HG02981 (cell line): Measurements from ENCODE around the gene GGN.

Experiments used
- ATAC-seq: cut with Tn5 transposase; IDR thresholded peaks from one replicate; pipeline ENCODE4 v1.9.1; 2021; ENCODE audit warnings: mild to moderate bottlenecking, moderate library complexity; ENCODE audit not compliant: unreplicated experiment

Gene GGN

DNA sequence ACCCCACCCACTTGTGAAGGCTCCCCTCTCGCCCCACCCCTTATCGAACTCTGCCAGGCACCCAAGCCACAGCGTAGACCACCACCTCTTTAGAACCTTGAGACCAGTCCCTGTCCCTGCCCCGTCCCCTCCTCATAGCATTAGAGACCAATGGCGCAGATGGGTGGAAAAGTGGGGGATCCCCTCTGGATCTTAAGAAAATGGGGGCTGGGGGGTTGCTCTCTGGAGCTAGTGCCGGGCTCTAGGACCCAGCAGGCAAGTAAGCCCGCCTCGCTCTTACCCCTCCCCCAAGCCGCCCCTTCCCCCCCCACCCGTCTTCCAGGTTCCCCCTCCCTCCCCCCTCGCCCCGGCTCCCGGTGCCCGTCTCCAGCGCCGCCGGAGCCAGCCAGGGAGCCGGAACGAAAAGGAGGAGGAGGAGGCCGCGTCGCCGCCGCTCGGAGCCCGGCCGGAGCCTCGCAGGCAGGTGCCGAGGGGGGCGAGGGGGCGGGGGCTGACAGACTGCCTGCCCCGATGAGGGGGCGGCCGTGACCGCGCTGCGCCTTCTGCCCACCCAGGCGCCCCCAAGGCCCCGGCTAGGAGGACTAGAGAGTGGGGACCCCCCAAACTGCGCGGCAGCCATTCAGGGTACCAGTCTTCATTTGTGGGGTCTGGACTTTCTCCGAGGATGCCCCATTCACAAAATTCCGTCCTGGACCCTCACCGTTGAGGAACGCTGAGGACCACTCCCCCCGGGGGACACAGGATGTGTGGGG is 691 bp upstream of the GGN start, which contains the start of gene SPRED3:
TSS of gene SPRED3 (plus strand) at position 349 of the 752 bp plus-strand sequence. CDS start 1,606 bp downstream, outside the sequence.
- ATAC-seq = no peak

DNA sequence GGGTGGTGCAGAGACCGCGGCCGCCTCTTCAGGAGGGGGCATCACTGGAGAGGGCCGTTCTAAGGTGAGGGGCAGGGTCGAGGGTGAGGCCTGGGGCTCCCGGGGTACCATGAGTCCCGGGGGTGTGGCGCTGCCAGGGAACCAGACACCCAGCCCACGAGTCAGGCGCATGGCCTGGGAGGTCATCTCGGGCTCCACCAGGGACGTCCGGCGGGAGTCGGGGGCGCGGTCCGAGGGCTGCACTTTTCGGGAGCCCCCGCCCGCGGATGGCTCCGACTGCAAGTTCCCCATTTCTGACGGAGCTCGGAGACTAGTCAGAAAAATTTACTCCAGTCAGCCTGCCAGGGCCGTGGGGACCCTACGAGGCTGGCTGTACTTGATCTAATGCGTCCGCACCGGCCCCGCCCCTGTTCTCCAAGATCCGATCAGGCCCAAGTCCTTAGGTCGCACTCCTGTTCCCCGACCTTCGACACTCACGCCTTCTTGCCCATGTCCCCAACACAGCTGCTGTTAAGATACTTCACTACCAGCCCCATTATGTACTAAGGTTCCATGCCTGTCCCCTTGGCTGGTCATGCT is 774 bp downstream of the GGN start:
- no peak for ATAC-seq

- ATAC-seq = no peak
Observed at GRCh38 chr19:38386300-38386970, 1.4 kb downstream of the GGN start.

- no peak for ATAC-seq
Observed at GRCh38 chr19:38385804-38386257, 2.0 kb downstream of the GGN start.

DNA sequence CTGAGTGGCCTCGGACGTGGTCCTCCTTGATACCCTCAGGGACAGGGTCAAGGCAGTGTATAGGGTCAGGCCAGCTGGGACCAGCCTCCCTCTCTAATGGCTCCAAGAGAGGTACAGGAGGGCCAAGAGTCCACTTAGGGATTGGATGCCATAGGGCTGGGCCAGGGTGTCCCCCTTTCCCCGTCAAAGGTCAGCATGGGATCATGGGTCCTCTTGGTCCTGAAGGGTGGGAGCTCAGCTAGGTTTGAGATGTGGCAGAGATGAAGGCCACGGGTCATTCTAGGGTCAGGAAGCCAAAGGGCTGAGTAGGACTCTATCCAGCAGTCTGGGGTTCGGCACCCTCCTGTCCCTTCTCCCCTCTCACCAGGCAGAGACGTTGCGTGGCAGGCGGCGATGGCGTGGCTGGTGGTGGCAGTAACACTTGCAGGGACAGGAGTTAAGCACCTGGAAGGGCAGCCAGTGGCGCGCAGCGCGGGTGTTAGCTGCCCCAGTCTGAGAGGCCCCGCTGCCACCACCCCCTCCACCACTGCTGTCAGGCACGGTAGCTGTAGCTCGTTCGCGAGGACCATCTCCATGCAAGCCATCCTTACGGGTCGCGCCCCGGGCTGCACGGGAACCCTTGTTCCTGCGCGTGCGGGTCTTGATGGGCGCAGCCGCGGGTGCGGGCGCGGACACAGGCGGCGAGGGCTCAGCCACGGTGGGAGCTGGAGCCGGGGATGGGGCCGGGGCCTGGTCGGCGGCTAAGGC is 2.6 kb downstream of the GGN start:
- no peak for ATAC-seq

DNA sequence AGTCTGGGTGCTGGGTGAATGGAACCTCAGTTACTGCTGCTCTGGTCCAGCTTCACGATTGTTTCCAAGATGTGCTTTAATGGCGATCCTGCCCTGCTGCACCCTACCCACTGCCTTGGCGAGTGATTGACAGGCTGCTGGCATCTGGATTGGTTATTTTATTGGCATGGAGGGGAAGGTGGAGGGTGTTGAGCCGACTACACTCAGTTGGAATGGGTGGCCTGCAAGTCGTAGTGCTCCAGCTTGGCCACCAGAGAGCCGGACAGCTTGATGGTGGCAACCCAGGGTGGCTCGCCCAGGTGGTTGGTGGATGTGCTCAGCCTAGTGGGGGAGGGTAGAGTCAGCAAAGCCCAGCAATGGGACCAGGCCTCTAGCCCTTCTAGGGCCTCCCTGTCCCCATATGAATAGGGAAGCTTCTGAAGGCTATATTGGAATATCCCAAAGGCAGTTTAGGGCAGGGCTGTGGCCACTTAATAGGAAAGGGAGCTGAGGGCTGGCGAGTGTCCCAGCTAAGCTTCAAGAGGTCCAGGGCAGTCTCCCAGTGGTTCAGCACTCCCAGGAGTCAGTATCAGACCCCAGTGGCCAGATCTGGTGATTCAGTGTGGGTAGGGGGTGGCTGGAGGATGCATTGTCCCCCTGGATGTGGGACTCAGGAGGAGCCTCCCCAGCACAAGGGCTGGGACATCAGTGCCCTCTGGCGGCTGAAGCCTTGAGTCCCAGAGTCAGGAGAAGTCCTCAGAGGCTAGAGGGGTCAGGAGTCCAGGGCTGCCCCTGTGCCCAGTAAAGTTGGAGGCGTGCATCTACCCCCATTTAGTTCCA is 3.4 kb downstream of the GGN start:
- ATAC-seq = no peak

DNA sequence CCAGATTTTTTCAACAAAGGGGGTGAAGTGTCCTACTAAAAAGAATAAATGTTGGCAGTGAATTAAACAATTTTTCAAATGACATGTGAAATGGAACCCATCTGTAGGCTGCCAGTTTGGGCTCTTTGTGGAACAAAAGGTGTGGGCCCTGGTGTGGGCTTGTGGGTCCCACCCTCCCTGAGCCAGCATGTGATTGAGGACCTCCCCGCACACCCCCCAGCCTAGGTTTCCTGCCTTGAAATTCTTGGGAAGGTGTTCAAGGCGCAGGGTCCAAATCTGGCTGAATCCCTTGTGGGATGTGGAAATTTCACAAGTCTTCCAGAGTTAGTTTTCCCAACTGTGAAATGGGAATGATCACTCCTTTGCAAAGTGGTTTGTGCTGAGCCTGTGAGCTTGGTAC is 4.1 kb downstream of the GGN start:
- ATAC-seq = no peak

GRCh38 chr19:38383184-38383583 is 4.7 kb downstream of the GGN start:
- no peak for ATAC-seq

DNA sequence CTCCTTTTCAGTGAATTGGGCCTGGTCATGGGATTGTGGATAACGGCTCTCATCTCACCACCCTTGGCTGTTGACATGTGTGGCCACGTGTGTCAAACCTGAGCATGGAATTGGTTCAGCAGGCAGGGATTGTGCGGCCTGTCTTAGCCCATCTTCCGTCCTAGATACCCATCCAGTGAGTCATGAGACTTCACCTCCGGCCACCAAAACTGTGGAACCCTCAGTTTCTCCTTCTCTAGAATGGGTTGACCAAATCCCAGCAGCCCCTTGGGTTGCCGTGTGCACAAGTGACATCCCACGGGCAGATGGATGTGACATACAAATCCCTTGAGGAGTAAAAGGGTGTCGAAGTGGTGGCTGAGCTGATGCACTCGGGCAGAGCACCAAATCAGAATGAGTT is 6.7 kb downstream of the GGN start:
- ATAC-seq = no peak

DNA sequence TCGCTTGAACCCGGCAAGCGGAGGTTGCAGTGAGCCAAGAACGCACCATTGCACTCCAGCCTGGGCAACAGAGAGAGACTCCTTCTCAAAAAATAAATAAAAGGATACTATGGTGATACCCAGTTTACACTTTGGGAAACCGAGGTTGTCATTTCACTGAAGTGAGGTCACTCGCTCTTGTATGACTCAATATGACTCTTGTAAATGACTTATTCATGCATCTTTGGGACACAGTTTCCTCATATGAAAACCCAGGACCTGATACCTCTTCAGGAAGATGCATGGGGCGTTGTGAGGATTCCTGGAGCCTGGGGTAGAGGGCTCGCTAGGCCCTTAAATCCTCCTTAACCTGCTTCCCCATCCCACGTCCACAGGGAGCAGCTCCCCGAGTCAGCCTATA is 9.0 kb downstream of the GGN start:
- no peak for ATAC-seq

DNA sequence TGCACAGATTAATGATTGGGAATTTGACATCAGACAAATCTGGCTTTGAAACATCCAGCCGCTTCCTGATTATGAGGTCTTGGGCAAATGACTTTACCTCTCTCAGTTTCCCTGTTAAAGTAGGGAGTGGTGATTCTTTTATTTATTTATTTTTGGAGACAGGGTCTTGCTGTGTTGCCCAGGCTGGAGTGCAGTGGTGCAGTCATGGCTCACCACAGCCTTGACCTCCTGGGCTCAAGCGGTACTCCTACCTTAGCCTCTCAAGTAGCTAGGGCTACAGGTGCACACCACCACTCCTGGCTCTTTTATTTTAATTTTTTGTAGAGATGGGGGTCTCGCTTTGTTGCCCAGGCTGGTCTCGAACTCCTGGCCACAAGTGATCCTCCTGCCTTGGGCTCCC is 10.8 kb downstream of the GGN start:
- ATAC-seq = no peak

- ATAC-seq = no peak
Observed at GRCh38 chr19:38376576-38376975, 11.3 kb downstream of the GGN start.

DNA sequence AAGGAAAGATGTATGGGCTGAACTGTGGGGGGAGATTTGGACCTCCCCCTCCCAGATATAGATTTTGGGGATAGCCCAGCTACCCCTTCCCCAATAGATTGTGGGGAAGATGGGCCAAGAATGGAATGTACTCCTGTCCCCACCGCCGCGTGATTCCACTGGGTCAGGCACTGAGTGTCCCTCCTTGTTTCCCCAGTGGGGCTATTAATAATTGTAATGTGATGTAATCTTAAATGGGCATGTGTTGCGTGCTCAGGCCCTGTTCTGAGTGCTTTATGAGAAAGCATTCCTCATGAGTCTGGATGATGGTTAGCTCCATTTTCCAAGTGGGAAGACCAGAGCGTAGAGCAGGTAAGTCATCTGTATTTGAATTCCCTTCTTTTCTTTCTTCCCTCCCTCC is 12.1 kb downstream of the GGN start:
- no peak for ATAC-seq

- ATAC-seq = no peak
Observed at GRCh38 chr19:38375098-38375493, 12.7 kb downstream of the GGN start.

GRCh38 chr19:38374332-38375097 is 13.3 kb downstream of the GGN start, which contains the start of gene PSMD8:
Gene PSMD8 (plus strand): TSS chr19:38374571. CDS start chr19:38374602, 31 bp downstream.
- peak; percentile 95 for ATAC-seq

DNA sequence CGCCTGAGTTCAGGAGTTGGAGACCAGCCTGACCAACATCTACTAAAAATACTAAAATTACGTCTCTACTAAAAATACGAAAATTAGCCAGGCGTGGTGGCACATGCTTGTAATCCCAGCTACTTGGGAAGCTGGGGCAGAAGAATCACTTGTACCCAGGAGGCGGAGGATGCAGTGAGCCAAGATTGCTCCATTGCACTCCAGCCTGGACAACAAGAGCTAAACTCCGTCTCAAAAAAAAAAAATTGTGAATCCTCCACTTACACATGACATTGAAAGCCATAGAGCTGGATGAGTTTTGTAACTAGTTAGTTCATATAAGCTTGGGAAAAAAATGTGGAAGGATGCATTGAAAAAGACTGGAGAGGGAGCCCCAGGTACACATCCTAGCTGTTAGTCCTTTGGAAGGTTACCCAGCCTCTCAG is 13.9 kb downstream of the GGN start:
- ATAC-seq = no peak

GRCh38 chr19:38371081-38371480 is 16.8 kb downstream of the GGN start:
- no peak for ATAC-seq

- no peak for ATAC-seq
Observed at GRCh38 chr19:38370299-38370698, 17.5 kb downstream of the GGN start.

DNA sequence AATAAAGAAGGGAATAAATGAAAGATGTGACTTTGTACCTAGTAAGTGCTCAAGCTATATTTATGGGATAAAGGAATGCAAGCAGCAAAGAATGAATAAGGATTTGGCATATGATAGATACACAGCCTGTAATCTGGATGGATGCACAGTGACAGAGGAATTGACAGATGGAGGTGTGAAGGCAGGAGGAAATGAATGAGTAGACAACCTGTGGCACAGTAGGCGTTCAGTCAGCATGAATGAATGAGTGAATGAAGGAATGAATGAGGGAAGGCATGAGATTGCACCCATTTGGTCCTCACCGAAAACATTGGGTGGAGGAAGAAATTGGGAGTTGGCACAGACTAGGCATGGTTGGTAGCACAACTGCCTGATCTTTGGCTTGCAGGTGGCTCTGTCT is 18.2 kb downstream of the GGN start:
- no peak for ATAC-seq

DNA sequence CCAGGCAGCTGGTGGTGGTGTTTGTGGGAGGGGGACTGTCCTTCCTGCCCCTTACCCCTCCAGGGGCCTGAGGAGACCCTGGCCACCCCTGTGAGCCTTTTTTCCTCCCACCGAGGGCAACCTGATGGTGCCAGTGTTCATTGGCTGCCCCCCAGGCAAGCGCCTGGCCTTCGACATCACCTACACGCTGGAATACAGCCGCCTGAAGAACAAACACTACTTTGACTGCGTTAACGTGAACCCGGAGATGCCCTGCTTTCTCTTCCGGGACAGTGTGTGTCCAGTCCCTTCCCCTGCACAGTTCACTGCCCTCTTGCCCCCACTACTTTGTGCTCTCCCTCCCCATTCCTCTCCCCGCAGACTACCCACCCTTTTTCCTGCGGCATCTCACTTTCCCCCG is 20.8 kb downstream of the GGN start:
- ATAC-seq = no peak
